Cardiac septum (tissue), 1 donor: Measurements from ENCODE around the gene POLK. TPM values are rescaled to one million over a fixed set of nuclear protein-coding genes. Genes with fewer than 3 reads are reported as not detected.
"Not testable (repeated sequence)": the region's sequence is repeated elsewhere in the genome, so short reads cannot be mapped to it uniquely, and the experiment has no call there.

Source experiments
- DNase-seq: peaks from one replicate; pipeline ENCODE4 v3.0.0-alpha.2; 2020; ENCODE audit warnings: low spot score
- intact Hi-C: fragments of 100-400 bp; cut with DNase I; formaldehyde crosslinking; loops from one replicate; pipeline ENCODE4 v1.14.0; 2022
- total RNA-seq: library from RNA; stranded (reverse); fragmentation: NEBNext Ultra II Directional; extraction: Animal tissue kit (Norgen Biotek cat#: 25700); gene quantifications from one replicate; pipeline ENCODE4 v1.2.1, GENCODE V29; 2021
- donor health status: DM: no; HTN: no; CAD: no.

POLK gene
- total RNA-seq, 1 donor from 2014 or later: 26.6 TPM

- DNase-seq: no peak
- intact Hi-C loops: no loop called here
Observed at GRCh38 chr5:75536694-75537360, 25.1 kb downstream of the POLK start.

DNA sequence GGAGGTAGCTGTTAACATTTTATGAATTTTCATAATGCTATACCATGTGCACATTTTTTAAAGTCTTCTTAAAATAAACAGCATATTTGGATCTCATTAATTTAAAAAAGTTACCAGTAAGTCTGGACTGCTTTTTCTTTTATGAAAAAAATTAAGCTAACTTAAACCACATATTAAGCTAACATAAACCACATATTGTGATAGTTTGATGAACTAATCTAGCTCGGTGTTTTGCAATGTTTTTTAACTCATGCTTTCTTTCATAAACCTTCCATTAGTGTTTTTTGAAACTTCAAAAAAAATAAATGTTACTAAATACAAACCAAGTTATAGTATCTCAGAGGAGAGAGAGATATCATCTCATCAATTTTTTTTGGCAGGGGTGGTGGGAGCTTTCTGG lies 26.5 kb downstream of the POLK start:
- intact Hi-C loops: no loop called here
- DNase-seq: no peak

DNA sequence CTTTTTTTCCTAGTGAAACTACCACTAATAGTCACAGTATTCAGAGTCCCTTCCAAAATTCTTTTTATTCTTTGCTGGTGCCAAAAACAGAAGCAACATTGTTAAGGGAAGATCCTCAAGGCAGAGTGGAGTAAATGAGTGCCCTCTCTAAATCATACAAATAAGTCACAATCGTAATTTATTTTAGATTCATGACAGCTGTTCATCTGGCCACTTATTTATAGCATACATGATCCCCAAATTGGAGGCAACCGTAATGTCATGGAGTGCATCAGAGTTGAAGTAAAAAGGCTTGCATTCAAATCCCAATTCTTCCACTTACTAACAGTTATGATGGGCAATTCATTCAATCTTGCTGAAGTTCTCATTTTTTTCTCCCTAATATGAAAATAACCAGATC lies 33.4 kb downstream of the POLK start:
- DNase-seq: no peak
- intact Hi-C loops: no loop called here

DNA sequence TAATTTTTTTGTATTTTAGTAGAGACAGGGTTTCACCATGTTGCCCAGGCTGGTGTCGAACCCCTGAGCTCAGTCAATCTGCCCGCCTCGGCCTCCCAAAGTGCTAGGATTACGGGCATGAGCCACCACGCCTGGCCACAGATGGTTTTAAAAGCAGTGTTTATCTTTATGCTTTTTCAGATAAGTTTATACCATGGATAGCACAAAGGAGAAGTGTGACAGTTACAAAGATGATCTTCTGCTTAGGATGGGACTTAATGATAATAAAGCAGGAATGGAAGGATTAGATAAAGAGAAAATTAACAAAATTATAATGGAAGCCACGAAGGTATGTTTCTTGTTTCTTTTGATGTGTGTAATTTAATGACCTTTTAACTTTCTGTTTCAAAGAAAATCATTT lies 35.1 kb downstream of the POLK start:
- no peak for DNase-seq
- intact Hi-C loops: no loop called here

- intact Hi-C loops: no loop called here
- no peak for DNase-seq
Observed at GRCh38 chr5:75547812-75548211, 36.1 kb downstream of the POLK start.

GRCh38 chr5:75550597-75550996 lies 38.9 kb downstream of the POLK start:
- intact Hi-C loops: no loop called here
- DNase-seq: no peak

DNA sequence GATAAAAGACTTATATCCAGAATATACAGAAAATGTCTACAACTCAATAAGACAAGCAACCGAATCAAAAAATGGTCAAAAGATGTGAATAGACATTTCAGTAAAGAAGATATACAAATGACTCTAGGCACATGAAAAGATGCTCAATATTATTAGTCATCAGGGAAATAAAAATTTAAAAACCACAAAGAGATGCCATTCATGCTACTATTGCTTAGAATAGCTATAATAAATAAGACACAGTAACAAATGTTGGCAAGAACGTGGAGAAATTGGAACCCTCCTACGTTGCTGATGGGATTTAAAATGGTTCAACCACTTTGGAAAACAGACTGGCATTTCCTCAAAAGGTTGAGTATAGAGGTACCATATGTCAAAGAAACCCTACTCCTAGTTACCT lies 39.8 kb downstream of the POLK start:
- DNase-seq: no peak
- intact Hi-C loops: no loop called here

GRCh38 chr5:75552764-75553163 lies 41.1 kb downstream of the POLK start:
- no peak for DNase-seq
- intact Hi-C loops: no loop called here

GRCh38 chr5:75553358-75553757 lies 41.7 kb downstream of the POLK start:
- no peak for DNase-seq
- intact Hi-C loops: no loop called here

DNA sequence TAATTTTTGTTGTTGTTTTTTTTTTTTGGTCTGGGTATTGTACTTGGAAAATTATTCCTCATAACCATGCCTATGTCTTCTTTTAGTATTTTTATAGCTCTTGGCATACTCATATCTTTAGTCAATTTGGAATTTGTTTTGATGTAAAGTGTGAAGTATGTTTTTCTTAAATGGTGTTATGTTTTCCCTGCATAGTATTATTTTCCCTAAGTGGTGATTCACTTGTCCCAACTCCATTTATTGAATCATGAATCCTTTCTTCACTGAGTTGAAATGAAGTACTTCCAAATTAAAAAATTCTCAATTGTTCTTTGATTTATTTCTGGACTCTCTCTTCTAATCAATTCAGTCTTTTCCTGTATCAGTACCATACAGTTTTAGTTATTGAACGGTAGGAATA lies 46.5 kb downstream of the POLK start:
- no peak for DNase-seq
- intact Hi-C loops: no loop called here

- DNase-seq: no peak
- intact Hi-C loops: loop anchor here (1.0 kb wide), 1 partner anchor 16 kb away; no protein-coding TSS in a partner anchor
Observed at GRCh38 chr5:75558981-75559632, 47.4 kb downstream of the POLK start.

GRCh38 chr5:75560655-75561054 lies 49.0 kb downstream of the POLK start:
- DNase-seq, intact Hi-C loops: not testable (repeated sequence)

- DNase-seq: not testable (repeated sequence)
- intact Hi-C loops: loop anchor here (2.0 kb wide), 1 partner anchor 55 kb away; the partner anchor contains the start of genes CERT1 and POLK
Observed at GRCh38 chr5:75565991-75566709, 54.5 kb downstream of the POLK start.

GRCh38 chr5:75566710-75567309 lies 55.1 kb downstream of the POLK start:
- intact Hi-C loops: loop anchor here (2.0 kb wide), 1 partner anchor 56 kb away; the partner anchor contains the start of genes CERT1 and POLK
- DNase-seq: no peak

DNA sequence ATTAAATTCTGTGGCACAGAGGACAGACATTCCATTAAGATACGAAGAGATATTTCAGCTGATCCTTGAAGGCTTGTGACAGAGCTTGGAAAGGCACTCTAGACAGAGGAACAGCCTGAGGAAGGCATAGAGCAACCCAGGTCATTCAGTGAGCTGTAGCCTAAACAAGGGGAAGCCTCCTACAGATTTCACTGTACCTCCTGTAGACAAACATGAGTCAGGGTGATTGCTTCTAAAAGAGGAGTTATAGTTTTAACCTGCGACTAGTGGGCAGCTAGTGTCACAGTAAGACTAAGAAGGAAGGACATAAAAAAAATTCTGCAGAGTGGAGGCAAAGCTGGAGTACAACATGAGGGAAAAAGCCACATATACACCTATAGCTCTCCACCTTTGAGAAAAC lies 56.0 kb downstream of the POLK start:
- intact Hi-C loops: loop anchor here (2.0 kb wide), 1 partner anchor 57 kb away; the partner anchor contains the start of genes CERT1 and POLK

DNA sequence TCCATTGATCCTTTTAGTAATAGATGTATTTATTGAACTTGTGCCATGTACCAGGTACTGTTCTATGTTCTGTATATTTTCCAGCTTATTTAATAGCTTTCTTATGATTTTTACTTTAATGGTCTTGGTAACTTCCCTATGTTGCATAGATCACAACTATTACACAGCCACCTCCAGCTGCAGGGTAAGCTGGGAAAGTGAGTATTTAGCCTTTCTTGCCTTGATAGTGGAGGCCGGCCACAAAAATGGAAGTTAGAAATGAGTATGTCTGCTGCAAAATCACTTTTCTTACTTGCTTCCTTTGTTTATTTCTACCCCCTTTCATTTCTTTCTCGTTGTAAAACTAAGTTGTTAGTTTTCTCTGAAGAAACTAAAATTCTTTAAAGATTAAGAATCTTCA lies 56.5 kb downstream of the POLK start:
- intact Hi-C loops: no loop called here

More for the DNA sequence above, 56.0 kb downstream of the POLK start:
- no peak for DNase-seq

GRCh38 chr5:75571547-75571946 lies 59.9 kb downstream of the POLK start:
- DNase-seq: no peak
- intact Hi-C loops: no loop called here

More for the DNA sequence above, 56.5 kb downstream of the POLK start:
- no peak for DNase-seq

- no peak for DNase-seq
- intact Hi-C loops: loop anchor here (1.0 kb wide), 1 partner anchor 15 kb away; no protein-coding TSS in a partner anchor
Observed at GRCh38 chr5:75574791-75575190, 63.1 kb downstream of the POLK start.

- intact Hi-C loops, DNase-seq: not testable (repeated sequence)
Observed at GRCh38 chr5:75578280-75578679, 66.6 kb downstream of the POLK start.

DNA sequence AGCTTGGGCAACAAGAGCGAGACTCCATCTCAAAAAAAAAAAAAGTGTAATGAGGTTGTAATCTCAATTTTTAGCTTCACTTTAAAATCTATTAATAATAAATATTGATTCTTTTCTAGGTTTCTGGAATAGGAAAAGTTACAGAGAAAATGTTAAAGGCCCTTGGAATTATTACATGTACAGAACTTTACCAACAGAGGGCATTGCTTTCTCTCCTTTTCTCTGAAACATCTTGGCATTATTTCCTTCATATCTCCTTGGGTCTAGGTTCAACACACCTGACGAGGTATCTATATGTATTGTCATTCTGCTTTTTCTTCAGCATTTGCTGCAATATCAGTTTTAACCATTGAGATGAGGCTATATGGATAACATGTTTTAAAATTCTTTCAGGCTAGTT lies 73.0 kb downstream of the POLK start:
- DNase-seq: no peak
- intact Hi-C loops: no loop called here
